ENCODE data around the gene MAP1LC3B2.
"Not testable (repeated sequence)": the region's sequence is repeated elsewhere in the genome, so short reads cannot be mapped to it uniquely, and the experiment has no call there.

The MAP1LC3B2 gene

DNA sequence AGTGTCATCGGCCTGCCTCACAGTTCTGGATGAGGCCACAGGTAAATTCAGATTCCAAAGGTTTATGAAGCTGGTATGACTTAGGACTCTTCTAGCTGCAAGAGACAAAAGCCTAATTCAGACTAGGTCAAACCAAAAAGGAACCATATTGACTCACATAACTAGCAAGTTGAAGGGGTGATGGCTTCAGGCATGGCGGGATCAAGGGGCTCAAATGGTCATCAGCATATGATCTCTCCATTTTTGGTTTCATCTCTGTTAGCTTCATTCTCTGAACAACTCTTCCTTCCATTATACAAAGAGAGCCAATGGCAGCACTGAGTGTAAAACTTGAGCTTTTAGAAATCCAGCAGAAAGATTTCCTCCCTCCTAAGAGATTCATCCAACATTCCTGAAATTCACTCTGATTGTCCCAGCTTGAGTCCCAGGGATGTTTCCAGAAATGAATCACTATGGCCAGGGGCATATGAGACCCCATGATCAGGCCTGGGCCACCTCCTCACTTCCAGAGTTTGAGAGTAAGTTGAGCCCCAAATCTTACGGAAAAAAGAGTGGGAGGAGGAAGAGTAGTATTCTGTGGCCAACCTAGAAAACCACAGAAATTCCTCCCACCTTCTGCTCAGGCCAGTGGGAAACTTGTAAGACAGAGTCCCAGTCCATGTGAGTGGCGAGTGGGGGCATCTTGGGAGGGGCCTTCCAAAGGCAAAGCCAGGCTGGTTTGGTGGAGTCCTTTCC, 2.0 kb upstream of the MAP1LC3B2 start:
- in situ Hi-C loops (cut with MboI; ENCODE audit: low sequenced_read_pairs) = no loop called here

DNA sequence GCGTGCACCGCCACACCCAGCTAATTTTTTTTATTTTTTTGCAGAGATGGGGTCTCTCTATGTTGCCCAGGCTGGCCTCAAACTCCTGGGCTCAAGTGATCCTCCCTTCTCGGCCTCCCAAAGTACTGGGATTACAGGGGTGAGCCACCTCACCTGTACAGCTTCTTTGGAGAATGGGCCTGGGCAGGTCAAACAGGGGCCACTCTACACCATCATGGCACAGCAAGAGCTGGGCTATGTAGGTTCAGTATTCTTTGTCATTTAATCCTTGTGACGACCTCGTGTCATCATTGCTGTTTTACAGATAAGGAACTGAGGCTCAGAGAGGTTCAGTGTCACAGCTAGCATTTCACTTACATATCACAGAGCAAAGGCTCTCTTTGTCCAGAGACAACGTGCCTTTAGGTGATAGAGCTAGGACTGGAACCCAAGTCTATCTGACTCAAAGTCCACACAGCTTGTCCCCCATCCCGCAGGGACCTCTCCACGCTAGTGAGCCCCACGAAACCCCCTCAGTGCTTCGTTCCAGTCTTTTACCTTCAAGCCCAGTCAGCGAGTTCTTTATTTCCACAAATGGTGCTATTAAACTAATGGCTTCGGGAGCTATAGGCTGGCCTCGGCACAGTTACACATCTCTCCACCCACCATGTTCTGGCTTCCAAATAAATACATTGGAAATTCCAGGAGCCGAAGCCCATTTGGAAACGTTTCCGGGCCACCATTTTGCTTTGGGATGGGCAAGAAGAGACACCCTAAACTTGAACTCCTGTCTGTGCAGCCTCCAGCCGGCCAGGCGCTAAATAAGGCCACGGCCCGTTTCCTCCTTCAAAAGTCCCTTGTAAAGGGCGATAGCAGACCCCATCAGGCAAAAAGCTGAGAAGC, 660 bp upstream of the MAP1LC3B2 start:
- in situ Hi-C loops (cut with MboI; ENCODE audit: low sequenced_read_pairs) = no loop called here

- in situ Hi-C loops (cut with MboI; ENCODE audit: low sequenced_read_pairs) = no loop called here
Measured at GRCh38 chr12:116561181-116561821, 2.1 kb downstream of the MAP1LC3B2 start.

DNA sequence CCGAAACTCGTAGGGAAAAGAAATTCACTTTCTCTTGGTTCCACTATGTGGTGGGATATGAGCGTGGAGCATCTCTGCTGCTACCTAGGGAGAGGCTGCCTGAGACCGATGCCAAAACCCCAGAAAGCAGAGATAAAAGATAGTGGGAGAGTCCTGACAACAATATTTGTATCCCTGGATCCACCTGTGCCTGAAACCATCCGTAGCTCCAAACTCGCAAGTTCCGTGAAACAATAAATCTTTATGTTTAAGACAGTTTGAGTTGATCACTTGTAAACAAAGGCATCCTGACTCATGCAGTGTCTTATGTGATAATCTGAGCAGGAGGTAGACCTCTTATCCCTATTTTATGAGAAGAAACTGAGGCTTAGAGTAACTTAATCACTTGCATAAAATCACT, 2.9 kb downstream of the MAP1LC3B2 start:
- in situ Hi-C loops (cut with MboI; ENCODE audit: low sequenced_read_pairs) = no loop called here

DNA sequence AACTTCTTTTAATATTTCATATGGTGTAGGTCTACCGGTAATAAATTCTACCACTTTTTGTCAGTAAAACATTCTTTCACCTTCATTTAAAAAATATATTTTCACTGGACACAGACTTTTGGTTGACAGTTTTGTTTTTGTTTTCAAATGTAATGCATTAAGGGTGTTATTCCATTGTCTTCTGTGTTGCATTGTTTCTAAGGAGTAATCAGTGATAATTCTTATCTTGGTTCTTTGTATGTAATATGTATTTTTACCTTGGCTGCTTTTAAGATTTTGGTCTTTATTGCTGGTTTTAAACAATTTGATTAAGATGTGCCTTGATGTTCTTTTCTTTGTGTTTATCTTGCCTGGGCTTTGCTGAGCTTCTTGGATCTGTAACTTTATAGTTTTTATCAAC, 4.1 kb downstream of the MAP1LC3B2 start:
- in situ Hi-C loops (cut with MboI; ENCODE audit: low sequenced_read_pairs) = no loop called here

GRCh38 chr12:116564080-116564479, 4.9 kb downstream of the MAP1LC3B2 start:
- in situ Hi-C loops (cut with MboI; ENCODE audit: low sequenced_read_pairs) = no loop called here

DNA sequence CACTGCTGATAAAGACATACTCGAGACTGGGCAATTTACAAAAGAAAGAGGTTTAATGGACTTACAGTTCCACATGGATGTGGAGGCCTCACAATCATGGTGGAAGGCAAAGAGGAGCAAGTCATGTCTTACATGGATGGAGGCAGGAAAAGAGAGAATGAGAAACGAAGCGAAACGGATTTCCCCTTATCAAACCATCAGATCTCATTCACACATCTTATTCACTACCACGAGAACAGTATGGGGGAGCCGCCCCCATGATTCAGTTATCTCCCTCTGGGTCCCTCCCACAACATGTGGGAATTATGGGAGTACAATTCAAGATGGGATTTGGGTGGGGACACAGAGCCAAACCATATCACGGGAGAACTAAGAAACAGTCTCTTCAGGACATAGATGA, 6.0 kb downstream of the MAP1LC3B2 start:
- in situ Hi-C loops (cut with MboI; ENCODE audit: low sequenced_read_pairs) = not testable (repeated sequence)

DNA sequence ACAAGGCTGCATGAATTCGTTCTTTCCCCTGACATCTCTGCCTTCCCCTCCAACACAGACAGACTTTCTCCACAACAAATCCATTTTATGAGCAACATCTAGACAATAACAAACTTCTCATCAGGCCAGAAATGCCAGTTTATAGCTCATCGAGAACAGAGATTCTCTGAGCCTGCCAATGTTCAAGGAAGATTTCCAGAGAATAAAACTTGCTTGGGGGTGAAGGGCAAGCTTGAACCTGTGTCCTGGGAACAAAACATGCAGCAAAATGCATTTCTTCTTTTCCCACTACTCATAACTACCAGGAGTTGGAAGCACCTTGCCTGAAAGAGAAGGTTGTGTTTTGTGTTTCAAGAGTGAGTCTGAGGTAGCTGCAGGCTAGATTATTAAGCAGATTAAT, 6.8 kb downstream of the MAP1LC3B2 start:
- in situ Hi-C loops (cut with MboI; ENCODE audit: low sequenced_read_pairs) = no loop called here

DNA sequence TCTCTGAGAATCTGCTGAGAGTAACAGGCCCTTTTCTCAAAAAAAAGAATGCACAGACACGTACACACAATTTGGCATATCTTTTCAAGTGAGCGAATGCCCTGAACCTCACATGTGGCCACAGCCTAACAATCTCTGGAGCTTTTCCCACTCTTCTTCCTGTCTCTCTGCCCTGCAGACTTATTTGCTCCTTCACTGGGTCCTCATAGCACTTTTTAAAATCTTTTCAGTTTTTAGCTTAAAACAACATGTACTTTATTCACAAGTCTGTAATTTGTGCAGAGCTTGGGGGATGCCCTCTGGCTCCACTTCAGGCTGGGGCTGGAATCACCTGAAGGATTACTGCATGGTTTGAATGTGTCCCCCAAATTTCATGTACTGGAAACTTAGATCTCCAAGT, 9.0 kb downstream of the MAP1LC3B2 start:
- in situ Hi-C loops (cut with MboI; ENCODE audit: low sequenced_read_pairs) = no loop called here

GRCh38 chr12:116571089-116571488, 11.9 kb downstream of the MAP1LC3B2 start:
- in situ Hi-C loops (cut with MboI; ENCODE audit: low sequenced_read_pairs) = no loop called here

GRCh38 chr12:116573776-116574175, 14.6 kb downstream of the MAP1LC3B2 start:
- in situ Hi-C loops (cut with MboI; ENCODE audit: low sequenced_read_pairs) = no loop called here

DNA sequence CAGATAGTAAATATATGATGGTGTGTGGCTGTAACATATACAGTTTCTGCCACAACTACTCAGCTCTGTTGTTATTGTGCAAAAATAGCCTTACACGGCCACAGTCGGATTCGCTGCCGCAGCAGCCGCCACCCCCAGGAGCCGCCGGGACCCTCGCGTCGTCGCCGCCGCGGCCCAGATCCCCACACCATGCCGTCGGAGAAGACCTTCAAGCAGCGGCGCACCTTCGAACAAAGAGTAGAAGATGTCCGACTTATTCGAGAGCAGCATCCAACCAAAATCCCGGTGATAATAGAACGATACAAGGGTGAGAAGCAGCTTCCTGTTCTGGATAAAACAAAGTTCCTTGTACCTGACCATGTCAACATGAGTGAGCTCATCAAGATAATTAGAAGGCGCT, 16.6 kb downstream of the MAP1LC3B2 start:
- in situ Hi-C loops (cut with MboI; ENCODE audit: low sequenced_read_pairs) = not testable (repeated sequence)

DNA sequence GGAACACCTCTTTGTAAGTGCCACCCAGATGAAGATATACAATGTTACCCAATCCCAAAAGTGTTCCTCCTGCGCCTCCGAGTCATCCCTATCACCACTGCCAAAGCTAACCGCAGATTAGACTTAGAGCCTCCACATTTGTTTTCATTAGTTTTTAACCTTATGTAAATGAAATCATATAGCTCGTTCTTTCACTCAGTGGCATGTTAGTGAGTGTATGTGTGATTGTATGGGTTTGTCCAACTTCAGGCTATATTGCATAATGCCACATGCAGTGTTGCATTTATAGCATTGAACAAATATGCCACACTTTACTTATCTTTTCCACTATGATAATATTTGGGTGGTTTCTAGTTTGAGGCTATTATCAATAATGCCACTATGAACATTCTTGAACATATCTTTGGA, 18.0 kb downstream of the MAP1LC3B2 start:
- in situ Hi-C loops (cut with MboI; ENCODE audit: low sequenced_read_pairs) = no loop called here

DNA sequence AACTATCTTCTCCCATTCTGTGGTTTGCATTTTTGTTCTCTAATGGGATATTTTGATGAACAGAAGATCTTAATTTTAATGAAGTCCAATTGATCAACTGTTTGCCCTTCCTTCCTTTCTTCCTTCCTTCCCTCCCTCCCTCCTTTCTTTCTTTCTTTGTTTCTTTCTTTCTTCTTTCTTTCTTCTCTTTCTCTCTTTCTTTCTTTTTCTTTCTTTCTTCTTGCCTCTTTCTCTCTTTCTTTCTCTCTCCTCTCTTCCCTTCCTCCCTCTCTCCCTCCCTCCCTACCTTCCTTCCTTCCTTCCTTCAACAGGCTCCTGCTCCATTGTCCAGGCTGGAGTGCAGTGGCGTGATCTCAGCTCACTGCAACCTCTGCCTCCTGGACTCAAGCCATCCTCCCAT, 18.9 kb downstream of the MAP1LC3B2 start:
- in situ Hi-C loops (cut with MboI; ENCODE audit: low sequenced_read_pairs) = no loop called here

- in situ Hi-C loops (cut with MboI; ENCODE audit: low sequenced_read_pairs) = no loop called here
Measured at GRCh38 chr12:116582610-116583009, 23.4 kb downstream of the MAP1LC3B2 start.

DNA sequence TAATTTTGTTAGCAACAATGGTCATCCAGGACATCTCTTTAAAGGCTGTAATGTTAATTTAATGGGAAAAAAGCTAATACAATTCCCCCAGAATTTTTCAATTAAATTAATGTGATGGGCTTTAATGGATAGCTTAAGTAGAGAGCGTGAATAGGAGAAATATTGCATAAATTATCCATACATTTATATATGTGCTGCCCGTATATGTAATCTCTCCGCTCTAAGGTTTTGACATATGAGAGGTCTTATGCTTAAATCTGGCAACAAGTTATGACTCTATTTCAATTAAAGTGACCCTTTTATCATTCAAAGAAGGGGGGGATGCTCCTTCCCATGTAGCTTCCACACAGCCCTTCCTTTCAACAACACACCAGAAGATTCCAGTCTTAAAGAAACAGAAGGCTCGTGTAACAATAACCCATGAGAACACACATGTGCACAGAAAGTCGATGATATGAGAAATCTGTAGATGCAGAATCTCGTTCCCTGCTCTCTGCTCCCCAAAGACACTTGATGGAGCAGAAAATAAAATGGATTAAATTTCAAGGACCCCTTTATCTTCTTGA, 24.0 kb downstream of the MAP1LC3B2 start:
- in situ Hi-C loops (cut with MboI; ENCODE audit: low sequenced_read_pairs) = no loop called here

DNA sequence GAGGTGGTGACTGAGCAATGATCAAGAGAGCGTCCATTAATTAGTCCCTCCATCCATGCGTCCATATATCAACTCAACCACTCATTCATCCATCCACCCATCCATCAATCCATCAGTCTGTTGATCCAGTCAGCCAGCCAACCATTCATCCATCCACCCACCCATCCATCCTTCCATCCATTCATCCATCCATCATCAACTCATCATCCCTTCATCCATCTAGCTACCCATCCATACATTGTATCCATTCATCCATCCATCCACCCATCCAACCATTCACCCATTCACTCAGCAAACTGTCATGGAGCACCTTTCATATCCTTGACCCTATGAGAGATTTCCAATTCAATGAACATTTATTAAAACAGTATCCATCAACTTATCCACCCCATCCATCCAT, 28.1 kb downstream of the MAP1LC3B2 start:
- in situ Hi-C loops (cut with MboI; ENCODE audit: low sequenced_read_pairs) = no loop called here

DNA sequence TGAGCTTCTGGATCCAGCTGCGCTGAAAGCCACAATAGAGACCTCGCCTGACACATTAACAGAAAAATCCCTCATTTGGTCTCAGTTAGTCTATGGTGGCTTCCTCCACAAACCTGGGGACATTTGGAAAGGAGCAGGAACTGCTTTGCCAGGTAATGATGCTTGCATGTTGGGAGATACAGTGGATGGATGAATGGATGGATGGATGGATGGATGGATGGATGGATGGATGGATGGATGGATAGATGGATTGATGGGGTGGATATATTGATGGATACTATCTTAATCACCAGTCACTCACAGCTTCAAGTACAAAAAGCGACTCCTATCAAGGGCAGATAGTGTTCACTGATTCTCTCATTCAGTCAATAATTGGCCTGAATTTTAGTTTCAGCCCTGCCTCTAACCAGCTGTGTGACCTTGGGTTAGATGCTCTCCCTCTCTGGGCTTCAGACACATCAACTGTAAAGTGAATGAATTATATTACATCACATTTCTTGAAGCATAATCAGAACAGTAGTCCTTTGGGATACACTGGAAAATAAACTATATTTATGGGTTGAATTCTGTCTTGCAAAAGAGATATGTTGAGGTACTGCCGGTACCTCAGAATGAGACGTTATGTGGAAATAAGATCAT, 29.3 kb downstream of the MAP1LC3B2 start:
- in situ Hi-C loops (cut with MboI; ENCODE audit: low sequenced_read_pairs) = no loop called here

- in situ Hi-C loops (cut with MboI; ENCODE audit: low sequenced_read_pairs) = no loop called here
Measured at GRCh38 chr12:116589581-116589980, 30.4 kb downstream of the MAP1LC3B2 start.

DNA sequence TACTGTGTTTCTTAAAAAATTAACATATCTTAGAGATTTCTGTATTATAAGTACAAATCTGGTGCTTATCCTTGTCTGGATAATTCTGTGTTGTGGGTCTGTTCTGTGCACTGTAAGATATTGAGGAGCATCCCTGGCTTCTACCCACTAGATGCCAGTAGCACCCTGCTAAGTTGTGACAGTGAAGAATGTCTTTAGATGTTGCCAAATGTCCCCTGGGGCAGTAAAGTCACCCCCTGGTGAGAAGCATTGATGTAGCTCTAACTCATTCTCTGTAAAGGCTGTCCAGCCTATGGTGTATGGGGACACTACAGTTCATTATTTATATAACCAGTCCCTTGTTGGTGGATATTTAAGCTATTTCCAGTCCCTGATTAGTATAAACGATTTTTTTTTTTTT, 31.4 kb downstream of the MAP1LC3B2 start:
- in situ Hi-C loops (cut with MboI; ENCODE audit: low sequenced_read_pairs) = no loop called here

Data from HL-60/S4 (cell line).